ENCODE results near the gene ZFAND6.

DNA sequence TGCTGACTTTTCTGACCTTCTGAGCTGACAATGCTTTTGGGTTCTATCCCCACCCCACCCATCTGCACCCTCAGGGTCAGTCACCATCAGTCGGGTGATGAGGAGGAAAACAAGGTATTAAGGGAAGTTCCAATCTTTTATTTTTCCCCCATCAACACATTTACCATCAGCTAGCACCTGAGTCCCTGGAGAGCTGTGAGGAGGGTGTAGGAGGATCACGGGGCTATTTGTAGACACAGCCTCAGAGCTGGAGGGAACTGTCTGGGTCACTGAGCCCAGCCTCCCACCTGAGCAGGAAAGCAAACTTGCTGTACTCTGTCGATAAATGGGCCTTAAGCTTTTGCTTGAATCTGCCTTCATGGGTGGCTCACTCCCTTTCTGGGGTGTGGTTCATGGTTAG lies 24.8 kb upstream of the ZFAND6 start:
- TF ChIP-seq, protein P1, sequence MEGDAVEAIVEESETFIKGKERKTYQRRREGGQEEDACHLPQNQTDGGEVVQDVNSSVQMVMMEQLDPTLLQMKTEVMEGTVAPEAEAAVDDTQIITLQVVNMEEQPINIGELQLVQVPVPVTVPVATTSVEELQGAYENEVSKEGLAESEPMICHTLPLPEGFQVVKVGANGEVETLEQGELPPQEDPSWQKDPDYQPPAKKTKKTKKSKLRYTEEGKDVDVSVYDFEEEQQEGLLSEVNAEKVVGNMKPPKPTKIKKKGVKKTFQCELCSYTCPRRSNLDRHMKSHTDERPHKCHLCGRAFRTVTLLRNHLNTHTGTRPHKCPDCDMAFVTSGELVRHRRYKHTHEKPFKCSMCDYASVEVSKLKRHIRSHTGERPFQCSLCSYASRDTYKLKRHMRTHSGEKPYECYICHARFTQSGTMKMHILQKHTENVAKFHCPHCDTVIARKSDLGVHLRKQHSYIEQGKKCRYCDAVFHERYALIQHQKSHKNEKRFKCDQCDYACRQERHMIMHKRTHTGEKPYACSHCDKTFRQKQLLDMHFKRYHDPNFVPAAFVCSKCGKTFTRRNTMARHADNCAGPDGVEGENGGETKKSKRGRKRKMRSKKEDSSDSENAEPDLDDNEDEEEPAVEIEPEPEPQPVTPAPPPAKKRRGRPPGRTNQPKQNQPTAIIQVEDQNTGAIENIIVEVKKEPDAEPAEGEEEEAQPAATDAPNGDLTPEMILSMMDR (IDR thresholded peaks at IDR 0.05; ENCODE audit: low read depth, low read length, missing input control): no peak
- TF ChIP-seq, protein P2, sequence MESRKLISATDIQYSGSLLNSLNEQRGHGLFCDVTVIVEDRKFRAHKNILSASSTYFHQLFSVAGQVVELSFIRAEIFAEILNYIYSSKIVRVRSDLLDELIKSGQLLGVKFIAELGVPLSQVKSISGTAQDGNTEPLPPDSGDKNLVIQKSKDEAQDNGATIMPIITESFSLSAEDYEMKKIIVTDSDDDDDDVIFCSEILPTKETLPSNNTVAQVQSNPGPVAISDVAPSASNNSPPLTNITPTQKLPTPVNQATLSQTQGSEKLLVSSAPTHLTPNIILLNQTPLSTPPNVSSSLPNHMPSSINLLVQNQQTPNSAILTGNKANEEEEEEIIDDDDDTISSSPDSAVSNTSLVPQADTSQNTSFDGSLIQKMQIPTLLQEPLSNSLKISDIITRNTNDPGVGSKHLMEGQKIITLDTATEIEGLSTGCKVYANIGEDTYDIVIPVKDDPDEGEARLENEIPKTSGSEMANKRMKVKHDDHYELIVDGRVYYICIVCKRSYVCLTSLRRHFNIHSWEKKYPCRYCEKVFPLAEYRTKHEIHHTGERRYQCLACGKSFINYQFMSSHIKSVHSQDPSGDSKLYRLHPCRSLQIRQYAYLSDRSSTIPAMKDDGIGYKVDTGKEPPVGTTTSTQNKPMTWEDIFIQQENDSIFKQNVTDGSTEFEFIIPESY (IDR thresholded peaks at IDR 0.05): no peak
- no peak for TF ChIP-seq RAD21 (IDR thresholded peaks at IDR 0.05)
- no peak for TF ChIP-seq RXRA (IDR thresholded peaks at IDR 0.05)
- TF ChIP-seq, protein P3, sequence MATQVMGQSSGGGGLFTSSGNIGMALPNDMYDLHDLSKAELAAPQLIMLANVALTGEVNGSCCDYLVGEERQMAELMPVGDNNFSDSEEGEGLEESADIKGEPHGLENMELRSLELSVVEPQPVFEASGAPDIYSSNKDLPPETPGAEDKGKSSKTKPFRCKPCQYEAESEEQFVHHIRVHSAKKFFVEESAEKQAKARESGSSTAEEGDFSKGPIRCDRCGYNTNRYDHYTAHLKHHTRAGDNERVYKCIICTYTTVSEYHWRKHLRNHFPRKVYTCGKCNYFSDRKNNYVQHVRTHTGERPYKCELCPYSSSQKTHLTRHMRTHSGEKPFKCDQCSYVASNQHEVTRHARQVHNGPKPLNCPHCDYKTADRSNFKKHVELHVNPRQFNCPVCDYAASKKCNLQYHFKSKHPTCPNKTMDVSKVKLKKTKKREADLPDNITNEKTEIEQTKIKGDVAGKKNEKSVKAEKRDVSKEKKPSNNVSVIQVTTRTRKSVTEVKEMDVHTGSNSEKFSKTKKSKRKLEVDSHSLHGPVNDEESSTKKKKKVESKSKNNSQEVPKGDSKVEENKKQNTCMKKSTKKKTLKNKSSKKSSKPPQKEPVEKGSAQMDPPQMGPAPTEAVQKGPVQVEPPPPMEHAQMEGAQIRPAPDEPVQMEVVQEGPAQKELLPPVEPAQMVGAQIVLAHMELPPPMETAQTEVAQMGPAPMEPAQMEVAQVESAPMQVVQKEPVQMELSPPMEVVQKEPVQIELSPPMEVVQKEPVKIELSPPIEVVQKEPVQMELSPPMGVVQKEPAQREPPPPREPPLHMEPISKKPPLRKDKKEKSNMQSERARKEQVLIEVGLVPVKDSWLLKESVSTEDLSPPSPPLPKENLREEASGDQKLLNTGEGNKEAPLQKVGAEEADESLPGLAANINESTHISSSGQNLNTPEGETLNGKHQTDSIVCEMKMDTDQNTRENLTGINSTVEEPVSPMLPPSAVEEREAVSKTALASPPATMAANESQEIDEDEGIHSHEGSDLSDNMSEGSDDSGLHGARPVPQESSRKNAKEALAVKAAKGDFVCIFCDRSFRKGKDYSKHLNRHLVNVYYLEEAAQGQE (IDR thresholded peaks at IDR 0.05): no peak
- no peak for TF ChIP-seq GABPA (IDR thresholded peaks at IDR 0.05 in 1 of 2, conservative IDR thresholded peaks at IDR 0.05 in 1 of 2)
- TF ChIP-seq TAF1 (conservative IDR thresholded peaks at IDR 0.05): no peak
- TF ChIP-seq, protein P4, sequence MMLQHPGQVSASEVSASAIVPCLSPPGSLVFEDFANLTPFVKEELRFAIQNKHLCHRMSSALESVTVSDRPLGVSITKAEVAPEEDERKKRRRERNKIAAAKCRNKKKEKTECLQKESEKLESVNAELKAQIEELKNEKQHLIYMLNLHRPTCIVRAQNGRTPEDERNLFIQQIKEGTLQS (IDR thresholded peaks at IDR 0.05): no peak
- TF ChIP-seq, protein P5, sequence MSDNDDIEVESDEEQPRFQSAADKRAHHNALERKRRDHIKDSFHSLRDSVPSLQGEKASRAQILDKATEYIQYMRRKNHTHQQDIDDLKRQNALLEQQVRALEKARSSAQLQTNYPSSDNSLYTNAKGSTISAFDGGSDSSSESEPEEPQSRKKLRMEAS (IDR thresholded peaks at IDR 0.05): no peak
- no peak for TF ChIP-seq JUND (IDR thresholded peaks at IDR 0.05)
- TF ChIP-seq HNF4A (conservative IDR thresholded peaks at IDR 0.05): no peak
- TF ChIP-seq YY1 (IDR thresholded peaks at IDR 0.05): no peak

Measured in liver (tissue), 3 donors.